ENCODE data around the gene MMP20. TPM values are rescaled to one million over a fixed set of nuclear protein-coding genes. Genes with fewer than 3 reads are reported as not detected.
A peak's percentile ranks its signal among the peaks of the same experiment; 100 is the strongest.

The MMP20 gene
- polyA plus RNA-seq, 2 of the 4 experiments (the other 2 are of a cell fraction): not detected

DNA sequence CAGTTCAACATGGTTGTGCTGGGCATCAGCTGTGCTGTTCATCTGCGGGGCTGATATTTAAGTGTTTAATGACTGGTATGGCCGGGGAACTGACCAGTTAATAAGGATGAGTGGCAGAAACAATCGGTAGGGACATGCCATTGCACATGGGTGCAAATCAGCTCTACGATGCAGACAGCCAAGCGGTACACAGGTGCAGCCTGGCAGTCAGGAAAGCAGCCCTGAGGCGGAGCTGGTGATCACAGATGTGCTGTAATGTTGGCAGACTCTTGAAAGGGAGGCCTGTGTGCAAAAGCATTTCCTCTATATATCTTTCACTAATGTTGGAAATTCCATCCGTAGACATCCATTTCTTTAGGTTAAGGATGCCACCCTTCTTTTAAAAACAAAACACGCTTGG, 1.1 kb downstream of the MMP20 start:
- Histone ChIP-seq H3K4me2 (no peak overlapping the region), H3K4me3 (no peak overlapping the region), H3K27ac (no peak overlapping the region), H3K4me1 (peaks cover 6% of the 10 kb centered on the region), H3K9me3 (no peaks in the 10 kb centered on the region)
- TF ChIP-seq FOSB (CRISPR knock-in tag; IDR thresholded peaks at IDR 0.05) (no peak), FOXS1 (CRISPR knock-in tag; IDR thresholded peaks at IDR 0.05) (no peak), SMC3 (IDR thresholded peaks at IDR 0.05) (no peak), NFE2L2 (conservative IDR thresholded peaks at IDR 0.05; ENCODE audit: low read length) (no peak)
- TF ChIP-seq, protein P1, sequence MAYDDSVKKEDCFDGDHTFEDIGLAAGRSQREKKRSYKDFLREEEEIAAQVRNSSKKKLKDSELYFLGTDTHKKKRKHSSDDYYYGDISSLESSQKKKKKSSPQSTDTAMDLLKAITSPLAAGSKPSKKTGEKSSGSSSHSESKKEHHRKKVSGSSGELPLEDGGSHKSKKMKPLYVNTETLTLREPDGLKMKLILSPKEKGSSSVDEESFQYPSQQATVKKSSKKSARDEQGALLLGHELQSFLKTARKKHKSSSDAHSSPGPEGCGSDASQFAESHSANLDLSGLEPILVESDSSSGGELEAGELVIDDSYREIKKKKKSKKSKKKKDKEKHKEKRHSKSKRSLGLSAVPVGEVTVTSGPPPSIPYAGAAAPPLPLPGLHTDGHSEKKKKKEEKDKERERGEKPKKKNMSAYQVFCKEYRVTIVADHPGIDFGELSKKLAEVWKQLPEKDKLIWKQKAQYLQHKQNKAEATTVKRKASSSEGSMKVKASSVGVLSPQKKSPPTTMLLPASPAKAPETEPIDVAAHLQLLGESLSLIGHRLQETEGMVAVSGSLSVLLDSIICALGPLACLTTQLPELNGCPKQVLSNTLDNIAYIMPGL (CRISPR knock-in tag; IDR thresholded peaks at IDR 0.05; ENCODE audit: borderline replicate concordance): no peak
- WGBS (ENCODE audit: missing lambda C conversion rate): 96% methylated on average over 8 of the region's 8 CpGs
- no peak for DNase-seq (ENCODE audit: low read depth in 1 of 2, low spot score in 1 of 2)
- CTCF ChIA-PET: interaction anchor here (2.4 kb wide), 1 partner anchor 10 kb away, joined by 17 read pairs; no protein-coding TSS in a partner anchor
- ATAC-seq: no peak
- POLR2A ChIA-PET: no interaction called here
- FAIRE-seq: no peak

DNA sequence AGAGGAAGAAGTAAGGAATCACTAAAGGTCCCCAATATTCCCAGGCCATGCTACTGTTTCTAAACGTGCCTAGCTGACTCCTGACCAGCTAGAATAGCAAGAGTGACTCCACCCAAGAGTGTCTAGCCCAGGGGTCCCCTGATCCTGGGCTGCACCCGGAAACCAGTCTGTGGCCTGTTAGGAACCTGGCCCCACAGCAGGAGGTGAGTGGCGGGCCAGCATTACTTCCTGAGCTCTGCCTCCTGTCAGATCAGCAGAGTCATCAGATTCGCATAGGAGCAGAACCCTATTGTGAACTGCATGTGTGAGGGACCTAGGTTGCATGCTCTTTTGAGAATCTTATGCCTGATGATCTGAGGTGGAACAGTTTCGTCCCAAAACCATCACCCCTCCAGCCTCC, 2.0 kb downstream of the MMP20 start:
- Histone ChIP-seq H3K4me1 (peaks cover 6% of the 10 kb centered on the region), H3K4me3 (no peak overlapping the region), H3K9me3 (no peaks in the 10 kb centered on the region), H3K4me2 (no peak overlapping the region), H3K27ac (no peak overlapping the region)
- ATAC-seq (no peak), DNase-seq (ENCODE audit: low read depth in 1 of 2, low spot score in 1 of 2) (no peak), FAIRE-seq (no peak)
- WGBS (ENCODE audit: missing lambda C conversion rate): 87% methylated on average over 3 of the region's 5 CpGs
- CTCF ChIA-PET: interaction anchor here (1.2 to 2.4 kb wide), 2 partner anchors 8 to 9 kb away, joined by 3 to 17 read pairs; no protein-coding TSS in a partner anchor
- POLR2A ChIA-PET: no interaction called here
- TF ChIP-seq, protein P2, sequence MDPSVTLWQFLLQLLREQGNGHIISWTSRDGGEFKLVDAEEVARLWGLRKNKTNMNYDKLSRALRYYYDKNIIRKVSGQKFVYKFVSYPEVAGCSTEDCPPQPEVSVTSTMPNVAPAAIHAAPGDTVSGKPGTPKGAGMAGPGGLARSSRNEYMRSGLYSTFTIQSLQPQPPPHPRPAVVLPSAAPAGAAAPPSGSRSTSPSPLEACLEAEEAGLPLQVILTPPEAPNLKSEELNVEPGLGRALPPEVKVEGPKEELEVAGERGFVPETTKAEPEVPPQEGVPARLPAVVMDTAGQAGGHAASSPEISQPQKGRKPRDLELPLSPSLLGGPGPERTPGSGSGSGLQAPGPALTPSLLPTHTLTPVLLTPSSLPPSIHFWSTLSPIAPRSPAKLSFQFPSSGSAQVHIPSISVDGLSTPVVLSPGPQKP (IDR thresholded peaks at IDR 0.05; ENCODE audit: low read depth, low read length): no peak
- peak; percentile 12 for TF ChIP-seq MAFK (IDR thresholded peaks at IDR 0.05; ENCODE audit: partially characterized antibody)
- TF ChIP-seq EHF (CRISPR knock-in tag; IDR thresholded peaks at IDR 0.05): no peak
- no peak for TF ChIP-seq ESRRA (IDR thresholded peaks at IDR 0.05; ENCODE audit: borderline replicate concordance, low read length)

DNA sequence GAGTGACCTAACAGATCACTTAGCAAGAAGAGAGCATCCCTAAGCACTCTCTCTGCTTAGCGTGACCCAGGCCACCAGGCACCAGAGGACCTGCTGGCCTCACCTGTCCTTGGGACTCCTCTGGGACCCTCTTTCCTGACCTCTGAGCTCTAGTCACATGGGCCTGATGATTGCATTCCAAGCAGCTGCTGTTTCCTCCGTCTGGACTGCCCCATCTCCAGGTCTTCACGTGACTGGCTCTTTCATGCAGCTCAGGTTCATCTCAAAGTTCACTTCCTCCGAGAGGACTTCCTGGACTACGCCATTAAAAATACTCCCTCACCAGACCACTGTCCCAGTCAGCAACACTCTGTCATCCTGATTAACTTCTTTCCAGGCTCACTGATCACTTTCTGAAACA, 2.9 kb downstream of the MMP20 start:
- ChIA-PET CTCF (interaction anchor here (1.2 to 2.4 kb wide), 2 partner anchors 8 to 9 kb away, joined by 3 to 17 read pairs; no protein-coding TSS in a partner anchor), POLR2A (no interaction called here)
- Histone ChIP-seq H3K9me3 (no peaks in the 10 kb centered on the region), H3K27ac (no peak overlapping the region), H3K4me2 (no peak overlapping the region), H3K4me1 (peaks cover 6% of the 10 kb centered on the region), H3K4me3 (no peak overlapping the region)
- FAIRE-seq (no peak), ATAC-seq (no peak), DNase-seq (ENCODE audit: low read depth in 1 of 2, low spot score in 1 of 2) (no peak)
- no peak for TF ChIP-seq EP300 (IDR thresholded peaks at IDR 0.05)
- no peak for TF ChIP-seq NPAS2 (CRISPR knock-in tag; IDR thresholded peaks at IDR 0.05; ENCODE audit: borderline replicate concordance)
- TF ChIP-seq, protein P3, sequence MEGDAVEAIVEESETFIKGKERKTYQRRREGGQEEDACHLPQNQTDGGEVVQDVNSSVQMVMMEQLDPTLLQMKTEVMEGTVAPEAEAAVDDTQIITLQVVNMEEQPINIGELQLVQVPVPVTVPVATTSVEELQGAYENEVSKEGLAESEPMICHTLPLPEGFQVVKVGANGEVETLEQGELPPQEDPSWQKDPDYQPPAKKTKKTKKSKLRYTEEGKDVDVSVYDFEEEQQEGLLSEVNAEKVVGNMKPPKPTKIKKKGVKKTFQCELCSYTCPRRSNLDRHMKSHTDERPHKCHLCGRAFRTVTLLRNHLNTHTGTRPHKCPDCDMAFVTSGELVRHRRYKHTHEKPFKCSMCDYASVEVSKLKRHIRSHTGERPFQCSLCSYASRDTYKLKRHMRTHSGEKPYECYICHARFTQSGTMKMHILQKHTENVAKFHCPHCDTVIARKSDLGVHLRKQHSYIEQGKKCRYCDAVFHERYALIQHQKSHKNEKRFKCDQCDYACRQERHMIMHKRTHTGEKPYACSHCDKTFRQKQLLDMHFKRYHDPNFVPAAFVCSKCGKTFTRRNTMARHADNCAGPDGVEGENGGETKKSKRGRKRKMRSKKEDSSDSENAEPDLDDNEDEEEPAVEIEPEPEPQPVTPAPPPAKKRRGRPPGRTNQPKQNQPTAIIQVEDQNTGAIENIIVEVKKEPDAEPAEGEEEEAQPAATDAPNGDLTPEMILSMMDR (IDR thresholded peaks at IDR 0.05): no peak
- TF ChIP-seq, protein P4, sequence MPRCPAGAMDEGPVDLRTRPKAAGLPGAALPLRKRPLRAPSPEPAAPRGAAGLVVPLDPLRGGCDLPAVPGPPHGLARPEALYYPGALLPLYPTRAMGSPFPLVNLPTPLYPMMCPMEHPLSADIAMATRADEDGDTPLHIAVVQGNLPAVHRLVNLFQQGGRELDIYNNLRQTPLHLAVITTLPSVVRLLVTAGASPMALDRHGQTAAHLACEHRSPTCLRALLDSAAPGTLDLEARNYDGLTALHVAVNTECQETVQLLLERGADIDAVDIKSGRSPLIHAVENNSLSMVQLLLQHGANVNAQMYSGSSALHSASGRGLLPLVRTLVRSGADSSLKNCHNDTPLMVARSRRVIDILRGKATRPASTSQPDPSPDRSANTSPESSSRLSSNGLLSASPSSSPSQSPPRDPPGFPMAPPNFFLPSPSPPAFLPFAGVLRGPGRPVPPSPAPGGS (IDR thresholded peaks at IDR 0.05): no peak
- TF ChIP-seq, protein P5, sequence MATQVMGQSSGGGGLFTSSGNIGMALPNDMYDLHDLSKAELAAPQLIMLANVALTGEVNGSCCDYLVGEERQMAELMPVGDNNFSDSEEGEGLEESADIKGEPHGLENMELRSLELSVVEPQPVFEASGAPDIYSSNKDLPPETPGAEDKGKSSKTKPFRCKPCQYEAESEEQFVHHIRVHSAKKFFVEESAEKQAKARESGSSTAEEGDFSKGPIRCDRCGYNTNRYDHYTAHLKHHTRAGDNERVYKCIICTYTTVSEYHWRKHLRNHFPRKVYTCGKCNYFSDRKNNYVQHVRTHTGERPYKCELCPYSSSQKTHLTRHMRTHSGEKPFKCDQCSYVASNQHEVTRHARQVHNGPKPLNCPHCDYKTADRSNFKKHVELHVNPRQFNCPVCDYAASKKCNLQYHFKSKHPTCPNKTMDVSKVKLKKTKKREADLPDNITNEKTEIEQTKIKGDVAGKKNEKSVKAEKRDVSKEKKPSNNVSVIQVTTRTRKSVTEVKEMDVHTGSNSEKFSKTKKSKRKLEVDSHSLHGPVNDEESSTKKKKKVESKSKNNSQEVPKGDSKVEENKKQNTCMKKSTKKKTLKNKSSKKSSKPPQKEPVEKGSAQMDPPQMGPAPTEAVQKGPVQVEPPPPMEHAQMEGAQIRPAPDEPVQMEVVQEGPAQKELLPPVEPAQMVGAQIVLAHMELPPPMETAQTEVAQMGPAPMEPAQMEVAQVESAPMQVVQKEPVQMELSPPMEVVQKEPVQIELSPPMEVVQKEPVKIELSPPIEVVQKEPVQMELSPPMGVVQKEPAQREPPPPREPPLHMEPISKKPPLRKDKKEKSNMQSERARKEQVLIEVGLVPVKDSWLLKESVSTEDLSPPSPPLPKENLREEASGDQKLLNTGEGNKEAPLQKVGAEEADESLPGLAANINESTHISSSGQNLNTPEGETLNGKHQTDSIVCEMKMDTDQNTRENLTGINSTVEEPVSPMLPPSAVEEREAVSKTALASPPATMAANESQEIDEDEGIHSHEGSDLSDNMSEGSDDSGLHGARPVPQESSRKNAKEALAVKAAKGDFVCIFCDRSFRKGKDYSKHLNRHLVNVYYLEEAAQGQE (IDR thresholded peaks at IDR 0.05): no peak
- TF ChIP-seq EHMT2 (IDR thresholded peaks at IDR 0.05; ENCODE audit: low read depth): no peak
- no peak for TF ChIP-seq HOXA7 (CRISPR knock-in tag; IDR thresholded peaks at IDR 0.05)
- no peak for TF ChIP-seq CBX2 (IDR thresholded peaks at IDR 0.05; ENCODE audit: borderline replicate concordance, low read depth)
- TF ChIP-seq JUNB (IDR thresholded peaks at IDR 0.05): no peak
- TF ChIP-seq TP53 (CRISPR knock-in tag; IDR thresholded peaks at IDR 0.05): no peak
- TF ChIP-seq CHD2 (IDR thresholded peaks at IDR 0.05; ENCODE audit: low read length, partially characterized antibody): no peak
- TF ChIP-seq, protein P6, sequence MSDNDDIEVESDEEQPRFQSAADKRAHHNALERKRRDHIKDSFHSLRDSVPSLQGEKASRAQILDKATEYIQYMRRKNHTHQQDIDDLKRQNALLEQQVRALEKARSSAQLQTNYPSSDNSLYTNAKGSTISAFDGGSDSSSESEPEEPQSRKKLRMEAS (IDR thresholded peaks at IDR 0.05): no peak
- TF ChIP-seq POLR2A (IDR thresholded peaks at IDR 0.05; ENCODE audit: low read length): no peak
- TF ChIP-seq NFE2L2 (conservative IDR thresholded peaks at IDR 0.05; ENCODE audit: low read length): no peak
- no peak for TF ChIP-seq RFX5 (IDR thresholded peaks at IDR 0.05)
- 98% methylated on average over 5 of the region's 5 CpGs for WGBS (ENCODE audit: missing lambda C conversion rate)

Data from A549 (cell line).